Measurements from ENCODE around the gene WWTR1. TPM values are rescaled to one million over a fixed set of nuclear protein-coding genes. Genes with fewer than 3 reads are reported as not detected.

WWTR1 gene
- total and polyA plus RNA-seq, 2 donors (not counting 3 experiments of a cell fraction or from before 2014, with no cell fraction given) = 210 to 341 TPM

GRCh38 chr3:149572796-149573414 is 84.9 kb downstream of the WWTR1 start:
- H2AFZ ChIP-seq (ENCODE audit: low read depth, low read length) = no peak overlapping the region
- peak overlapping the region; percentile 91 for H3K27ac ChIP-seq (ENCODE audit: insufficient read depth, low read depth, low read length)
- no peak overlapping the region for H3K9ac ChIP-seq (replicated peaks; ENCODE audit: extremely low read depth, insufficient read depth, low read length)
- H3K4me1 ChIP-seq (ENCODE audit: control insufficient read depth, extremely low read depth, insufficient read depth, low read length) = peaks cover 68% of the 10 kb centered on the region
- TF ChIP-seq GATA2 (IDR thresholded peaks at IDR 0.05; ENCODE audit: insufficient read depth, insufficient read length, low read depth, low read length) (no peak), JUN (IDR thresholded peaks at IDR 0.05; ENCODE audit: borderline replicate concordance, insufficient read depth, insufficient read length, low read depth) (peak; percentile 78), EZH2 (IDR thresholded peaks at IDR 0.05; ENCODE audit: borderline replicate concordance, low read depth, low read length, severe bottlenecking) (no peak), POLR2A (IDR thresholded peaks at IDR 0.05; ENCODE audit: low read depth, low read length) (no peak), POLR2AphosphoS5 (IDR thresholded peaks at IDR 0.05; ENCODE audit: insufficient read depth, low read depth, low read length) (peak; percentile 47), FOS (IDR thresholded peaks at IDR 0.05; ENCODE audit: borderline replicate concordance, insufficient read depth, low read length) (peak; percentile 97), MYC (IDR thresholded peaks at IDR 0.05; ENCODE audit: low read depth, low read length) (no peak)
- TF ChIP-seq, protein P1, sequence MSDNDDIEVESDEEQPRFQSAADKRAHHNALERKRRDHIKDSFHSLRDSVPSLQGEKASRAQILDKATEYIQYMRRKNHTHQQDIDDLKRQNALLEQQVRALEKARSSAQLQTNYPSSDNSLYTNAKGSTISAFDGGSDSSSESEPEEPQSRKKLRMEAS (IDR thresholded peaks at IDR 0.05; ENCODE audit: insufficient read depth, insufficient read length) = no peak
- TF ChIP-seq, protein P2, sequence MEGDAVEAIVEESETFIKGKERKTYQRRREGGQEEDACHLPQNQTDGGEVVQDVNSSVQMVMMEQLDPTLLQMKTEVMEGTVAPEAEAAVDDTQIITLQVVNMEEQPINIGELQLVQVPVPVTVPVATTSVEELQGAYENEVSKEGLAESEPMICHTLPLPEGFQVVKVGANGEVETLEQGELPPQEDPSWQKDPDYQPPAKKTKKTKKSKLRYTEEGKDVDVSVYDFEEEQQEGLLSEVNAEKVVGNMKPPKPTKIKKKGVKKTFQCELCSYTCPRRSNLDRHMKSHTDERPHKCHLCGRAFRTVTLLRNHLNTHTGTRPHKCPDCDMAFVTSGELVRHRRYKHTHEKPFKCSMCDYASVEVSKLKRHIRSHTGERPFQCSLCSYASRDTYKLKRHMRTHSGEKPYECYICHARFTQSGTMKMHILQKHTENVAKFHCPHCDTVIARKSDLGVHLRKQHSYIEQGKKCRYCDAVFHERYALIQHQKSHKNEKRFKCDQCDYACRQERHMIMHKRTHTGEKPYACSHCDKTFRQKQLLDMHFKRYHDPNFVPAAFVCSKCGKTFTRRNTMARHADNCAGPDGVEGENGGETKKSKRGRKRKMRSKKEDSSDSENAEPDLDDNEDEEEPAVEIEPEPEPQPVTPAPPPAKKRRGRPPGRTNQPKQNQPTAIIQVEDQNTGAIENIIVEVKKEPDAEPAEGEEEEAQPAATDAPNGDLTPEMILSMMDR (IDR thresholded peaks at IDR 0.05; ENCODE audit: extremely low read depth in 1 of 2, insufficient read depth in 1 of 2, low read depth in 1 of 2, low read length in 2 of 2) = no peak
- no peaks in the 10 kb centered on the region for H3K27me3 ChIP-seq (ENCODE audit: control insufficient read depth in 2 of 2, insufficient read depth in 2 of 2, low read length in 2 of 2)
- no peak overlapping the region for H3K4me3 ChIP-seq (replicated peaks in 1 of 3; ENCODE audit: insufficient read depth in 1 of 3, low read depth in 1 of 3, low read length in 3 of 3)
- peaks cover 78% of the 10 kb centered on the region for H3K79me2 ChIP-seq (ENCODE audit: control insufficient read depth, insufficient read depth, low read length)
- POLR2A ChIA-PET = interaction anchor here (0.6 to 0.9 kb wide), 2 partner anchors 82 to 85 kb away, joined by 4 to 8 read pairs; partner anchors contain the start of gene WWTR1
- no TSS peak for BruUV-seq (replicated peaks)
- no peak for FAIRE-seq
- CTCF ChIA-PET = interaction anchor here (0.7 to 2.1 kb wide), 10 partner anchors 9 to 236 kb away, joined by 3 to 8 read pairs (median 3); no protein-coding TSS in a partner anchor
- peaks cover 10 to 23% of the 10 kb centered on the region in 2 experiments for H3K36me3 ChIP-seq (ENCODE audit: control insufficient read depth in 2 of 2, extremely low read depth in 1 of 2, insufficient read depth in 2 of 2, low read length in 2 of 2)
- DNase-seq (ENCODE audit: low read depth, low spot score) = peak; percentile 69
- intact Hi-C loops (cut with micrococcal nuclease) (no loop called here), dilution Hi-C loops (cut with MboI; ENCODE audit: extremely low pct_ligation_motif_present, low sequenced_read_pairs) (no loop called here)
- no peaks in the 10 kb centered on the region for H3K9me1 ChIP-seq (replicated peaks; ENCODE audit: control insufficient read depth, extremely low read depth, insufficient read depth, low read length)
- H3K9me3 ChIP-seq (replicated peaks; ENCODE audit: control insufficient read depth, insufficient read depth, low read length) = no peaks in the 10 kb centered on the region
- H4K20me1 ChIP-seq (replicated peaks; ENCODE audit: control insufficient read depth, extremely low read depth, insufficient read depth, low read length) = no peaks in the 10 kb centered on the region
- H3K4me2 ChIP-seq (ENCODE audit: insufficient read depth, low read length) = peak overlapping the region; percentile 12
